H7 (cell line): ENCODE measurements around the gene PTP4A2. TPM values are rescaled to one million over a fixed set of nuclear protein-coding genes. Genes with fewer than 3 reads are reported as not detected.
"Not testable (repeated sequence)": the region's sequence is repeated elsewhere in the genome, so short reads cannot be mapped to it uniquely, and the experiment has no call there.

Experiments used
- DNase-seq: peaks from one replicate; pipeline ENCODE4 v3.0.0; 2012
- H3K27me3 ChIP-seq: 2 replicates; pipeline ENCODE4 v1.6.0; 2011; ENCODE audit warnings: mild to moderate bottlenecking, low read length; ENCODE audit not compliant: control insufficient read depth, insufficient read depth
- H3K36me3 ChIP-seq: replicated peaks from 2 replicates; pipeline ENCODE4 v1.5.1; 2011; ENCODE audit warnings: low read length; ENCODE audit not compliant: control insufficient read depth, insufficient read depth
- H3K4me3 ChIP-seq: 2 replicates; pipeline ENCODE4 v1.5.1; 2011; ENCODE audit warnings: low read depth, mild to moderate bottlenecking, control low read depth, low read length, moderate library complexity; ENCODE audit not compliant: insufficient read depth
- total RNA-seq: library from RNA; depleted of rRNA; stranded (reverse); fragments of >200 nt; shearing (Covaris generic); gene quantifications from 2 replicates; pipeline ENCODE4 v1.2.3, GENCODE V29; 2014

PTP4A2 gene
- total RNA-seq, 1 experiment from 2014 or later, result 444 TPM

DNA sequence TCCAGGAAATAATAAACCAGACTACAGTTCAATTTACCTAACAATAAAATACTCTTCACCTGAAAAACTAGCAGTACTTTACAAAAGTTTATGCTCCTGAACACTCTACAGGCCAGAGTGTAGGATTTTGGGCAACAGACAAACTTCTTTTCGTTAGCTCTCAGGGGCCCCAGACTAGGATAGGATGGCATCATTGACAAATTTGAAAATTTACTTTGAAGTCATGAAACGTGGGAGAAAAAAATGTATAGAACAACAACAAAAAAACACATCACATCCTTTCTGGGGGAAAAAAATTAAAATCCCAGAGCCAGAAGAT, 1.2 kb downstream of the PTP4A2 start:
- H3K4me3 ChIP-seq, result peak overlapping the region; percentile 86
- no peaks in the 10 kb centered on the region for H3K27me3 ChIP-seq
- H3K36me3 ChIP-seq, result no peaks in the 10 kb centered on the region
- no peak for DNase-seq

- Histone ChIP-seq H3K36me3 (no peaks in the 10 kb centered on the region), H3K27me3 (no peaks in the 10 kb centered on the region), H3K4me3 (peak overlapping the region; percentile 86)
- DNase-seq, result no peak
Measured at GRCh38 chr1:31936278-31936980, 1.7 kb downstream of the PTP4A2 start.

- H3K27me3 ChIP-seq, result no peaks in the 10 kb centered on the region
- no peak overlapping the region for H3K4me3 ChIP-seq
- no peaks in the 10 kb centered on the region for H3K36me3 ChIP-seq
- no peak for DNase-seq
Measured at GRCh38 chr1:31934706-31935629, 3.2 kb downstream of the PTP4A2 start.

GRCh38 chr1:31932491-31933316, 5.5 kb downstream of the PTP4A2 start:
- H3K36me3 ChIP-seq, result no peaks in the 10 kb centered on the region
- H3K4me3 ChIP-seq, result no peak overlapping the region
- no peaks in the 10 kb centered on the region for H3K27me3 ChIP-seq
- DNase-seq, result no peak

DNA sequence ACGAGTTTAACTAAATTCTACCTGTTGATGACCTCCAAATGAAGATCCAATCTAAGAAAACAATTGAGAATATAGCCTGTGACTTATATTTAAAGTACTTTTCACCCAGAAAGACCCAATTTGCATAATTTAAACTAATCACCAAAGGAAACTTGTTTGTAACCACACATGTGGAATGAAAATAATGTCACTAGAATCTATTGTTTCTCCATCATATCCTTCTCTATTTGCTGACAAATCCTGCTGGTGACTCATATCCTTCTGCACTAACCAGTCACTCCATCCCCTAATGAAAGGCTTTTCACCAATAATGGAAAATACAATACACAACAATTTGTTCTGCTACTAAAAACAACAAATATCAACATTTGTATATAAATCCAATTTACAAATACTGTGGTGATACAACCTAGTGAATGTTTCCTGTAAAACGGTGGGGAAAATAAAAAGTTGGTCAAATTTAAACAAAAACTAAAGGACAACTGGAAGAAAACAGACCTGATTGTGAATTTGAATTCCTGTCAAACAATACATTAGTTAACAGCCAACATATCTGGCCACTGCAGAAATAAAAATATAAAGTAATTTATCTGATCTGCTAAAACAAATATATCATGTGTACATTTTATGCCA, 6.5 kb downstream of the PTP4A2 start:
- no peaks in the 10 kb centered on the region for H3K27me3 ChIP-seq
- H3K4me3 ChIP-seq, result no peak overlapping the region
- no peaks in the 10 kb centered on the region for H3K36me3 ChIP-seq
- DNase-seq, result no peak

- Histone ChIP-seq H3K4me3 (no peak overlapping the region), H3K36me3 (no peaks in the 10 kb centered on the region), H3K27me3 (no peaks in the 10 kb centered on the region)
- no peak for DNase-seq
Measured at GRCh38 chr1:31930836-31931592, 7.2 kb downstream of the PTP4A2 start.

DNA sequence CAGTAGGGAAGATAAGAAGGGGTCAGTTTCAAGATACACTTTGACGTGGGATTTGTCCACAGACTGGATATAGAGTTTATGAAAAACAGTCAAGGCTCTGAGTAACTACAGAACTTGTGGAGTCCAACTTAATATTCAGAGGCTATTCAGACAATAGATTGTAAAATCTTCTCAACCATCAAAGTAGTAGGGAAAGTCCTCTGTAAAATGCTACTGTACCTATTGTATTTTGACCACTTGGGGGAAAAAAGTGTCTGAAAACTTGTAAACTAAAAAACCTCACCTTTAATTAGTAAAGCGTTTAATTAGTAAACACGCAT, 10.5 kb downstream of the PTP4A2 start:
- Histone ChIP-seq H3K36me3 (no peaks in the 10 kb centered on the region), H3K27me3 (no peaks in the 10 kb centered on the region), H3K4me3 (no peak overlapping the region)
- no peak for DNase-seq

DNA sequence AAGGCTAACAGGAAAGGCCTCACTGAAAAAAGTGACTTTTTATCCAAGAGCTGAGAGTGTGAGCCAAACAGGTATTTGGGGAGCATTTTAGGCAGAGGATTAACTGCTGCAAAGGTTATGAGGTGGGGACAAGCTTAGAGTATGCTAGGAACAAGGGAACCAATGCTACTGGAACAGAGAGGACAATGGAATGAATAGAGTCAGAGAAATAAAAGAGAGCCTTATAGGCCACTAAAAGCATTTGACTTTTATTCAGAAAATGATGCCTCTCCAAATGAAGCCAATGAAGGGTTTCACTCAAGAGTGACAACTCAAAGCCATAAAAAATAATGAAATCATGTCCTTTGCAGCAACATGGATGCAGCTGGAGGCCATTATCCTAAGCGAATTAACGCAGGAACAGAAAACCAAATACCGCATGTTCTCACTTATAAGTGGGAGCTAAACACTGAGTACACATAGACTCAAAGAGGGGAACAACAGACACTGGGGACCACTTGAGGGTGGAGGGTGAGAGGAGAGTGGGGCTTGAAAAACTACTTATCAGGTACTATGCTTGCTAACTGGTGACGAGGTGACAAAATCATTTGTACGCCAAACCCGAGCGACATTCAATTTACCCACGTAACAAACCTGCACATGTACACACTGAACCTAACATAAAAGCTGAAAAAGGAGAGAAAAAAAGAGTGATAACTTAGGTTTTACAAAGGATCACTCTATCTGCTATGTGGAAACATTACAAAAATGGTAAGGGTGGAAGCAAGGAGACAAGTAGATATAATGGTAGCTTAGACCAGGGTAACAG, 11.1 kb downstream of the PTP4A2 start:
- no peak for DNase-seq
- Histone ChIP-seq H3K27me3 (no peaks in the 10 kb centered on the region), H3K4me3 (no peak overlapping the region), H3K36me3 (no peaks in the 10 kb centered on the region)

DNA sequence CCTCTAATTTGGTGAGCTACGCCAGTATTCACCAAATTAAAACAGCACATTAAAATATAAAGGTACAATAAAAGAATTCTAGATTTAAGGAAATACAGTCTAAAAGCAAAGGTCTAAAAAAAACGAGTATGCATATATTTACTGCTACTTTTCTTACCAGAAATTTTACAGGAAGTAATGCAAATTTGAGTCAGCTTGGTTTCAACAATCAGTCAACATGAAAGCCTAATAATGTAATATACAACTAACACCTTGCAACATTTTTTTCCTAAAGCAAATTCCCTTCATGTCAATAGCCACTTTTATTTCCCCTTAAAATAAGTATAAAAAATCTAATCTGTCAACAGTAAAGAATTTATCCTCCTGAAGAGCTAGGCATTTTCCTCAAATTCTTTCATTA, 11.9 kb downstream of the PTP4A2 start:
- DNase-seq, result no peak
- Histone ChIP-seq H3K36me3 (no peaks in the 10 kb centered on the region), H3K4me3 (no peak overlapping the region), H3K27me3 (no peaks in the 10 kb centered on the region)

- not testable (repeated sequence) for H3K36me3 ChIP-seq, H3K4me3 ChIP-seq, DNase-seq, H3K27me3 ChIP-seq
Measured at GRCh38 chr1:31925824-31926223, 12.3 kb downstream of the PTP4A2 start.

- Histone ChIP-seq H3K36me3 (no peaks in the 10 kb centered on the region), H3K4me3 (no peak overlapping the region), H3K27me3 (no peaks in the 10 kb centered on the region)
- no peak for DNase-seq
Measured at GRCh38 chr1:31924839-31925238, 13.3 kb downstream of the PTP4A2 start.

GRCh38 chr1:31923901-31924535, 14.2 kb downstream of the PTP4A2 start:
- H3K36me3 ChIP-seq, result no peaks in the 10 kb centered on the region
- no peak overlapping the region for H3K4me3 ChIP-seq
- DNase-seq, result no peak
- H3K27me3 ChIP-seq, result no peaks in the 10 kb centered on the region

GRCh38 chr1:31920956-31921355, 17.2 kb downstream of the PTP4A2 start:
- Histone ChIP-seq H3K36me3 (no peaks in the 10 kb centered on the region), H3K27me3 (no peaks in the 10 kb centered on the region)
- no peak for DNase-seq

More at GRCh38 chr1:31920956-31921355, 17.2 kb downstream of the PTP4A2 start:
- H3K4me3 ChIP-seq, result no peak overlapping the region
